Fibroblast of skin of left biceps (primary cell): ENCODE measurements around the gene PTF1A.

Source experiments
- DNase-seq, 2 experiments: peaks; one replicate each; pipeline ENCODE4 v3.0.0-alpha.2; 2013; ENCODE audit warnings: low read depth in 2 of 2

The PTF1A gene

GRCh38 chr10:23191764-23192711, at the start of gene PTF1A:
TSS of gene PTF1A (plus strand) at chr10:23192312. CDS start at chr10:23192531, 219 bp downstream.
- no peak for DNase-seq

- no peak for DNase-seq
Observed at GRCh38 chr10:23146258-23146657, 45.9 kb upstream of the PTF1A start.

- no peak for DNase-seq
Observed at GRCh38 chr10:23147035-23147434, 45.1 kb upstream of the PTF1A start.

DNA sequence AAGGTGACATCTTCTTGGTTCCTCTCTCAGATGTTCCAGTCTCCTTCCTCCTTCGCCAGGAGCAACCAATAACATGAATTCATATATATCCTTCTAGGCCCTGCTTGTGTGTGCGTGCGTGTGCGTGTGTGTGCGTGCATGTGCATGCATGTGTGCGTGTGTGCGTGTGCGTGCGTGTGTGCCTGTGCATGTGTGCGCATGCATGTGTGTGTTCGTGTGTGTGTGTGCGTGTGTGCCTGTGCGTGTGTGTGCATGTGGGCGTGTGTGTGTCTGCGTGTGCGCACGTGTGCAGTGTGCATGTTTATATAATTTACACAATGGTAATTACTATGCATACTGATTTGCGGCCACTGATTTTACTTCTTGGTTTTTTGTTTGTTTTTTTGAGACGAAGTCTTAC, 43.9 kb upstream of the PTF1A start:
- no peak for DNase-seq

- DNase-seq = no peak
Observed at GRCh38 chr10:23150091-23150490, 42.0 kb upstream of the PTF1A start.

- no peak for DNase-seq
Observed at GRCh38 chr10:23150610-23151009, 41.5 kb upstream of the PTF1A start.

DNA sequence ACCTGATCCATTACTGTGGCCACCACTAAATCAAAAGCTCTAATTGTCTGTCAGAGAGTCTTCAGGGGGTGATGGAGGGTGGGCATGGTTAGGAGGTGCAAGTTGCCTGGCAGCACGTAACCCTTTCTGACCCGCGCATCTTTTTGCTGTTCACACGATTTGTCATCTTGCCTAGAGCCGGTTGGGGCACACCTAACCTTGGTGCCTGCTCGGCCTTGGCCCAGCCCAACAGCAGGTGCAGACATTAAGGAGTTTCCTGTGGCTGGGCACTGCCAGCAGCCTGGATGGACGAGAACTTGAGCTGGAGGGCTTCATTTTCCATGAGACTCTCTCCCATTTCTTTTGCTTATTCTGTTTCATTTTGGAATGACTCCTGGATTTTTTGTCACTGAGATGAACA, 41.0 kb upstream of the PTF1A start:
- no peak for DNase-seq

GRCh38 chr10:23155169-23155568, 36.9 kb upstream of the PTF1A start:
- DNase-seq = no peak

DNA sequence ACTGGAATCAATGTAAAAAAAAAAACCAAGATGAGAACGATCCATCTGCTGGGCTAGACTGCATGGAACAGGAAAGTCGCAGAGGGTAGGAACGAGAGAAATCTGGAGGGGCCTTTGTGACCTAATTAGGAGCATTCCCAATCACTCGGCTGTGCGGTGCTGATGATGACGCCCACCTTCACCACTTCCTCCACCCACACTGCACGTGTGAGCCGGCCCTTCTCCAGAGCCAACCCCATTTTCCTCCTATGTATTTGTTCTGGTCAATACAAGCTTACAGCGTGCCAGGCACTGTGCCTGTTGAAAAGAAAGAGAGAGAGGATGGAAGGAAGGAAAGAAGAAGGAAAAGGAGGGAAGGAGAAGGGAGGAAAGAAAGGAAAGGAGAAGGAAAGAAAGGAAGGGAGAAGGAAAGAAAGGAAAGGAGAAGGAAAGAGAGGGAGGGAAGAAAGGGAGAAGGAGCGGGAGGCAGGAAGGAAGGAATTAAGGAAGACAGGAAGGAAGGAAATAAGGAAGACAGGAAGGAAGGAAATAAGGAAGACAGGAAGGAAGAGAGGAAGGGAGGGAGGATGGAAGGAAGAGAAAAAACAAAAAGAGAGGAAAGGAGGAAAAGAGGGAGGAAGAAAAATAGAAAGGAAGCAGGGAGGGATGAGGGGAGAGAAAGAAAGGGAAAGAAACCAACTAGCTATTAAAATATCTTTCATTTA, 35.5 kb upstream of the PTF1A start:
- DNase-seq = no peak

GRCh38 chr10:23157239-23157681, 34.9 kb upstream of the PTF1A start:
- DNase-seq = no peak

GRCh38 chr10:23157691-23158369, 34.3 kb upstream of the PTF1A start:
- no peak for DNase-seq

DNA sequence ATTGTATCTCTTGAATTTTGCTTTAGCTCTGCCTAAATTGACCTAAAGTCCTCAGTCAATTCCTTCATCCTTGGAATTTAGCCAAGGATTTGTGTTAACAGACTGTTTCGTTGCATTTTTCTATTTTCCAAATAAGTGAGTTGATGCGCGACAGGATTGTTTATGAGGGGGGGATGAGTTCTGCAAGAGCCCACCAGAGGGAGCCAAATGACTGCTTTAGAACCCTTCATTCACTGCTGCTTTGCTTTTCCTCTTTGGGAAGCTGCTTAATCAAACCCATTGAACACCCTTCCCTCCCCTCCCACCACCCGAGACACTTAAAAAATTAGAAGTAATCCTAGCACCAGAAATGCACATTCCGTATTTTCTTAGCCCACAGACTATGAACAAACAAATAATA, 33.7 kb upstream of the PTF1A start:
- DNase-seq = no peak

DNA sequence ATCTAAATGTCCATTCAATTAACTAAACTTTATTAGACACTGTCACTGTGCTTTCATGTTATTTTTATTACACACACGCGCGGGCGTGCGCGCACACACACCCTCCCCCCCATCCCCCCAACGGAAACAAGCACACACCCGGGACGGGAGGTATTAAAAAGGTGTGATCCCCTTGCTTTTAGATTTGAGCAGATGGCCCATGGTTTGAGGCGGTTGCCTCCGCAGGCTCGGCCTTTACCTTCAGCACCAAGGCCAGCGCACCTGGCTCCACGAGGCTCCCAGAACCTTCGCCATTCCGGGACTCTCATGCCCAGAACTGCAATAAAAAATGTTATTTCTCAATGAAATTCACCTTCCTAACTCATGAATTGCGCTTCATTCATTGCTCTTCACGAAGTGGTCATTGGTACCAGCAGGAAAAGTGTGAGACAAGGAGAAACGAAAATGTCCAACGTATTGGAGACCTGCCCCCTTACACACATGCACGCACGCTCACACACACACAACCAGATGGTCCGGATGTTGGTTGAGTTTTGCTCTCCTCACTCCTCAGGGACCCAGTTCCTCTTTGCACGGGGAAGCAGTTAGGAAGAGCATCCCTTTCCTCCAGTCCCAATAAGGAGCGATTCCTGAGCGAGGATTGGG, 20.8 kb upstream of the PTF1A start:
- DNase-seq = no peak

GRCh38 chr10:23172429-23173213, 19.5 kb upstream of the PTF1A start:
- no peak for DNase-seq

DNA sequence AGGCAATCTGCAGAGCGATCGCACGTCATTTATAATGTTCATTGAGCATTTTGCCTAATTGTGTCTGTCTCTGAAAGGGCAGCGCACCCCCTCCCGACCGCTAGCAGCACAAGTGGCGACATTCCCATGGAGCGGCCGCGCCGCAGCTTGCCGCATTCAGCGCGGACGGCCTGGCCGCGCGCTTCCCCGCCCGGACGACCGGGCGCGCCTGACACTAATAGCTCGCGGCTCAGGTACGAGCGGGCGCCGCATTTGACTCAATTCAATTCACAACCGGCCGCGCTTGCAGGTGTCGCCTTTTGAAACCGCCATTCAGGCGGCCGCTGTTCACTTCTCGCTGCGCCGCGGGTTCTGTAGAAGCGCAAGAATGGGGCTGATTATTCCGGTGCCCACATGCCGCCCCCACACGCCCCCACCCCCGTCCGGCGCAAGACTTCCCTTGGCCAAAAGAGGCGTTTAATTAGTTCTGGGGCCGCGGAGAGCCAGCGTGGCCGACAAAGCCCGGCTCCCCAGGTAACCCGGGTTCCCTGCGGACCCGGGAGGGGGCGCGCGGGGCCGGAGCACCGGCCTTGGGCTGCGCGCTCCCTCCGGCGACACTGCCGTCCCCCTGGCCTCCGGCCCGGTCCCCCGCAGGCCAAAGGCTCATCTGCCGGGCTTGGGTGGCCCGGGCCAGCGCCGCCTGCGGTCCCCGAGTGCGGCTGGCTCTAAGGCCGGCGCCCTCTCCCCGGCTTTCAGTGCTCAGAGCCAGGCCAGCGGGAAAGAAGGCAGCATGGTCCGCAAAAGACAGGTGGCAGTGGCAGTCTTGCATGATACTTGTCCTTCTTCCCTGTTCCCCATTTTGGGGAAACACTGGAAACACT, 18.7 kb upstream of the PTF1A start:
- no peak for DNase-seq

- no peak for DNase-seq
Observed at GRCh38 chr10:23174074-23174976, 17.8 kb upstream of the PTF1A start.

GRCh38 chr10:23174977-23175512, 17.1 kb upstream of the PTF1A start:
- DNase-seq = no peak

DNA sequence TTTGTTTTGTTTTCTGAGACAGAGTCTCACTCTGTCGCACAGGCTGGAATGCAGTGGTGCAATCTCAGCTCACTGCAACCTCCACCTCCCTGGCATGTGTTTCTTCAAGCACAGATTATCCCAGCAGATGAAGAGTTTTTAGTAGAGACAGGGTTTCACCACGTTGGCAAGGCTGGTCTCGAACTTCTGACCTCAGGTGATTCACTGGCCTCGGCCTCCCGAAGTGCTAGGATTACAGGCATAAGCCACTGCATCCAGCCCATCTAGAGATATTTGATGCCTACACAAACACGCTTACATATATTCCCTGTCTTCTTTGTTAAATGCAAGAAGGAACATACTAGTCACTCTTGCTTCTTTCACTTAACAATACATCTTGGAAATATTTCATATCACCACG, 5.9 kb upstream of the PTF1A start:
- DNase-seq = no peak

- no peak for DNase-seq
Observed at GRCh38 chr10:23186697-23187096, 5.4 kb upstream of the PTF1A start.
